ENCODE measurements around the gene ENAH.

The ENAH gene

GRCh38 chr1:225601902-225602589 is 50.9 kb downstream of the ENAH start:
- no peak for DNase-seq

DNA sequence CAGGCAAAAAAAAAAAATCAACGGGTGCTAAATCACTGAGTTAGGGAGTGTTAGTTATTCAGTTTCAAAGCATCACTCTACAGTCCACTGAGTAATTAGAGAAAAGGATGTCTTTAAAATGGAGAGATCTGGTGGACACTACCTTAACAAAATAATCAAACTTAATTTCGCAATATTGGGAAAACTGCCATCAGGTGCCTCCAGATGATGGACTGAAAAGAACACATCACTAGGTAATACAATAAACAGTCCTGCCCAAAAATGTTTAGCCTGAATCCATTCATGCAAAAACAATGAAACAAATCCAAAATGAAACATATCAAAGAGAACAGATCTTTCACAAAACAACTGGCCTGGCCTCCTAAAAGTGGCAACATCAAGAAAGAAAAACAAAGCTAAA is 54.1 kb downstream of the ENAH start:
- no peak for DNase-seq

DNA sequence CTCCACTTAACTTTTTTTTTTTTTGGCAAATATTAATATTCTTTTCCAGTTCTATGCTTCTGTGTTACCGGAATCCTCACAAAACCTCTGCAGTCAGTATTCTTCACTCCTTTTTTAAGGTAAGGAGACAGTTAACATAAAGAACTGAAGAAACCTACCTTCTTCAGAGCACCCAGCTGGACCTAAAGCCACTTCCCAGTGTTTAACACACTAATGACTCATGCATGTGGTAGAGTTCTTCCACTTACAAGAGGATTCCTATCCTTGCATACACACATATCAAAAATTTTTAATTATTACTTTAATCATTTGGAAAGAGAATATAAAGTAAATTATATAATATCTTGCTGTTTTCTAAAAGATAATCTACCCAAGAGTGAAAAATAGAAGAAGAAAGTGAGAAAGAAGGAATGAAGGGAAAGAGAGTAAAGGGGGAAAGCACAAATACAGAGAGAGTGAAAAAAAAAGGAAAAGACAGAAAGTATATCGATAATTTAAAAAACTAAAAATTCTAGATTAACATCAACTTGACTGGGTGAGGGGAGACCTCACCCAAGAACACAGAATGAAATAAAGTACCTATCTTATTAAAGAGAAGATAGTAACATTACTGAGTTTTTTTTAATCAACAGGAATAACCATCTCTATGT is 54.9 kb downstream of the ENAH start:
- no peak for DNase-seq

GRCh38 chr1:225596736-225597135 is 56.2 kb downstream of the ENAH start:
- DNase-seq = peak in 1 of 2 experiments; percentile 48

- peak in 1 of 2 experiments; percentile 26 for DNase-seq
Observed at GRCh38 chr1:225595974-225596551, 56.9 kb downstream of the ENAH start.

- DNase-seq = no peak
Observed at GRCh38 chr1:225595452-225595851, 57.5 kb downstream of the ENAH start.

DNA sequence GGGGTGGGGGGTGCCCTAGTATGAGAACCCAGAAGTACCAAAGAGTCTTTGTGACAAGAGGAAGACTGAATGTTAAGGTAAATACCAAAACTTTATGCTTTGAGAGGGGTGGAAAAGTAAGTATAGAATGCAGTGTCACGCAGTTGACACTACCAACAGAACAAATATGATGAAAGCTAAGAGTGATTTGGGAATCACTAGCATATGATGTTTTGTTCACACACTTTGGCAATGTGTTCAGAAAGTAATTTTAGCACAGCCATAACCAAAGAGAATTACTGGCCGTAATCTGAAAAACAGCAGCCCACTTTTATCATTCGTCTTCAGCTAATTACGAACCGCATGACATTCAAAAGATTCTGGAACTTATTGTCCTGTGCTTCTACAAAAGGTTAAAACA is 59.5 kb downstream of the ENAH start:
- DNase-seq = no peak

GRCh38 chr1:225592362-225593025 is 60.4 kb downstream of the ENAH start:
- DNase-seq = no peak

DNA sequence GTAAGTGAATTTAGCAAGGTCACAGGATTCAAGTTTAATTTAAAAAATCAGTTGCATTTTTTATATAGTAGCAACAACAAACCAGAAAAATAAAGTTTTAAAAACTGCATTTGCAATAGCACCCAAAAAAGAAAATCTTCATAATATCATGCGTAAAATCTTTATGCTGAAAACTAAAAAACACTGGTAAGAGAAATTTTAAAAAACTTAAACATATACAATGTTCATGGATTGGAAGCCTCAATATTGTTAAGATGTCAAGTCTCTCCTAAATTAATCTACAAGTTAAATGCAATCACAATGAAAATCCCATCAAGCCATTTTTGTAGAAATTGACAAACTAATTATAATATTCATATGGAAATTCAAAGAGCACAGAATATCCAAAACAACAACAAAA is 65.6 kb downstream of the ENAH start:
- DNase-seq = no peak

- DNase-seq = no peak
Observed at GRCh38 chr1:225581186-225581585, 71.7 kb downstream of the ENAH start.

- DNase-seq = peak; percentile 83 to 95
Observed at GRCh38 chr1:225580238-225581099, 72.5 kb downstream of the ENAH start.

DNA sequence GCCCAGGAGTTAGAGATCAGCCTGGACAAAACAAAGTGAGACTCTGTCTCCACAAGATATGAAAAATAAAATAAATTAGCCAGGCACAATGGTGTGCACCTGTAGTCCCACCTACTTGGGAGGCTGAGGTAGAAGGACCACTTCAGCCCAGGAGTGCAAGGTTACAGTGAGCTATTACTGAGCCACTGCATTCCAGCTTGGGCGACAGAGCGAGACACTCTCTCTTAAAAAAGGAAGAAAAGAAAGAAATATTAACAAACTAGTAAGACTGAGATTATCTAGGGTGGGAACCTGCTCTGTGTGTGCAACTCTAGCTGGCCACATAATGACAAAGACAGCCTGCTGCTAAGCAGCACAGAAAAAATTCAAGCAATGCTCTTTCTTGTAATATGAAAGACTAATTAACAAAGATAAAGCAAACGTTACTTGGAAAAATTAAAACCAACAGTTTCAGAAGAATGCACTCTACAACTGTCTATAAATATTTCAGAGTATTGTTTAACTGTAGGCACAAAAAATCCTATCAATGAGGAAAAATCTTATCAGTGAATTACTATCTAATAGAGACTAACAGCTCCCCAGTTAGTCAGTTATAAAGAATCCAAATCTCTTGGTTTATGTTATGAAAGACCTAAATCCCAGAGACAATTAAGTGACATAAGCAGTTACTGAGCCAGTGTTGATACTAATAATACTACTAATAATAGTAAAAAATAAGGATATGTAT is 74.5 kb downstream of the ENAH start:
- DNase-seq = no peak

DNA sequence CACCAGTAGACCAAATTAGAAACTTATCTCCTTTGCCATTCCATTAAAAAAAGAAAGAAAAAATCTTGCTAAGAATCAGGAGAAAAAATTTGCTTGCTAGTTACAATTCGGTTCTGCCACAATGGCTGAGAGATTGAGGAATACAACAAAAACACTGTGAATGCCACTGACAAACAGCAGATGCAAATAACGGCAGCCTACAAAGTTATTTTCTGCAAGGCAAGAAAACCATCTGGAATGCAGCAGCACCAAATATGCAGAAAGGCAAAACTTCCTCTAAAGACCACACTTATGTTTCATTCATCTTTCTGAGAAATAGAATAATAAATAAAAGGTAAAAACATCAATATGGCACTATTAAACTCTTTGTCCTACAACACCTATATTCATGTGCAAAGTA is 75.7 kb downstream of the ENAH start:
- DNase-seq = no peak

GRCh38 chr1:225573216-225573615 is 79.7 kb downstream of the ENAH start:
- DNase-seq = no peak

DNA sequence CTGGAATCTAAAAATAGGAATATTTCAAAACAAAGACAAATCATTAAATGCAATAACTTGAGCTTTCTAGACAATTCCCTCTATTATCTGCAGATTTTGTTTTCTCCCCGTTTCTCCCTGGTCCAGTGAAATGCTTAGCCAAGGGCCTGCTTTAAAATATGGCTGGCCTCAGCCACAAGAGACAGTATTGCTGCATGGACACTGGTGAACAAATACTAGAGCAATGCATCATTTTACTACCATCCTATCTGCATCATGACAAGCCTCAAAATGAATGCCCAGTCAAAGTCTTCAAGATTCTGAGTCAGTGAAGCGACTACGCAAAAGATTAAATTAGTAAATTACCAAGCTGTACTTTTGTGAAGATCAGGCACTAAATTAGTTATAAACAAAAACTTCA is 80.5 kb downstream of the ENAH start:
- DNase-seq = no peak

DNA sequence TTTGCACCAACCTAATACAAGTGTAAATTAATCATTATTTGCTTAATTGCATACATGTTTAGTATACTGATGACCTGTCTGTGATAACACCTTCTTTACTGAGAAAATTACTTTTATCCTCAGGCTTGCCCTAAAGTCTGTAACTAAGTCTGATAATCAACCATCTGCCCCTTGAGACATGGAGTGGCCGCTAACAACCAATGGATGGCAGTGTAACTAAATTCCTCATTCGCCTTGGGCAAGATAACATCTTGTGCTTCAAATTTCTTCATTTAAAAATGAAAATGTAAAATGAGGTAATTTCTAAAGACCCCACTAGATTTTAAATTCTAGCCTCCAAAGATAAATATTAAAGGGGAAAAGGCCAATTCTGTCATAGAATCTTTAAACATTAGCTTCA is 85.1 kb downstream of the ENAH start:
- DNase-seq = peak; percentile 61 to 79

DNA sequence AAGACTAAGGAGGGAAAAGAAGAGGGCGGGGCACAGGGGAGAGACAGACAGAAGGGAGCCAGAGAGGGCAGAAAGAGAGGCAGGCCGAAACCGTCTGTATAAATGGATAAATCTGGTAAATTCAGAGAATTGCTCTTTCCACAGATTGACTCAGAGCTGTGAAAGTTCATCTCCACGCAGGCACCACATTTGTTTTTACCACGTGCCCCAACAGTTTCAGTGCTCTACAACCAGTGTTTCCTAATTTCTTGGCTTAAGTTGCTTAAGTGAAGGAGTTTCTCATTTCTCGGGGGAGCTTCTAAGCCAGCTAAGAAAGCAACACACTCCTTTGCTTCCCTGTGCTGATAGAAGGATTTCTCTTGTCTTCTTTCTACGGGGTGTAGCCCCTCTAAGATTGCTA is 87.1 kb downstream of the ENAH start:
- no peak for DNase-seq

- no peak for DNase-seq
Observed at GRCh38 chr1:225561675-225562074, 91.2 kb downstream of the ENAH start.

DNA sequence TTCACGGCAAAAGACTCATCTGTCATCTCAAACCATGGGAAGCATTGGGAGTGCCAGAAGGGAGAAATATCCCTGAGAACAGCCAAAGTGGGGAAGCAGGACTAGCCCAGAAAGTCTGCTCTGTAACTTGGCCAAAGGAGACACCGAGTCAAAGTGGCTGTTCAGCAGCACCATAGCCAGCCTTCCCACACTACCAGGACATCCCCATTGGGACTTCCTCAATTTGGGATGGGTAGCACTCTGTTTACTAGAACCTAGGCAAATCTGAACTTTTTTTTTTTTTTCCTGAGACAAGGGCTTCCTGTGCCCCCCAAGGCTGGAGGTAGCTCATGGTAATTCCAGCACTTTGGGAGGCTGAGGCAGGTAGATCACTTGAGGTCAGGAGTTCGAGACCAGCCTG is 93.0 kb downstream of the ENAH start:
- DNase-seq = no peak

- DNase-seq = no peak
Observed at GRCh38 chr1:225559326-225559725, 93.6 kb downstream of the ENAH start.

DNA sequence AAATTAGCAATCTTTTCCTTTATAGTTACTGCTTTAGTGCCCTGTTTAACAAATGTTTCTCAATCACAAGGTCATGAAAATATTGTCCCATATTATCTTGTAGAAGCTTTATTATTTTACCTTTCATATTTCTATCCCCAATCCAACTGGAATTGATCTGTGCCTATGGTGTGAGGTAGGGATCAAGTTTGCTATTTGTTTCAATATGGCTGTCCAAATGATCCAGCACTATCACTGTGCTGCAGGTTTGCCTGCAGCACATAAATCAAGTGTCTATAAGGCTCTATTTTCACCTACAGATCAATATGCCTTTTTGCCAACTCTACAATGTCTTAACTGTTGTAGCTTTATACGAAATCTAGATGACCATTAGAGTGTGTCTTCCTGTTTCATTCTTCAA is 96.2 kb downstream of the ENAH start:
- no peak for DNase-seq

- DNase-seq = no peak
Observed at GRCh38 chr1:225555821-225556220, 97.1 kb downstream of the ENAH start.
